ENCODE results near the gene EDAR.
A peak's percentile ranks its signal among the peaks of the same experiment; 100 is the strongest.

The EDAR gene

DNA sequence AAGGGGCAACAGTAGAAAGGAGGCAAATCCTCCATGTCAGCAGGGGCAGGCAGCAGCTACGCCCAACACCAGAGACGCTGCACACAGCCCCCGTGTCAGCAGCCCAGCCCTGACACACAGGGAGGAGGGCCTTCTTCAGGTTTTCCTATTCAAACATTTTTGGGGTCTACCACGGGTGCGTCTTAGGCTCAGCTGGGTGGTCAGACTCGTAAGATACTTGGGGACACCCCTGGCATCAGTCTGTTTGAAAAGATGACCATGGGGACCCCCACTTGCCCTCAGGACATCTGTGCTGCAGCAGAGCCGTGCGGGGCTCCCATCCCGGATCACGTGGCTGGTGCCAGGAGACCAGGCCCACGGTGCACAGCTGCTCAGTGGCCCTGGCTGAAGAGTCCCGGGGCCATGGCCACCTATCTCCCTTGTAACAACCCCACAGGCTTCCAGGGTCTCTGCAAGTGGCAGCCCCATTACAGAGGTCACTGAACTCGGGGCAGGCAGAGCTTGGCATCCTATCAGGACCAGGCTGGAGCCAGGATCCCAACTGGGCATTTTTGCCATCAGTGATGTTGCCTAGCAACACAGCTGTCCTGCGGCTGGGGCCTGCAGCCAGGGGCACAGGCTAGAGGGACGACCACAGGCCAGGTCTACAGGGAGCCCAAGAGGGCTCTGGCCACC, 82.5 kb downstream of the EDAR start:
- no peak for DNase-seq

DNA sequence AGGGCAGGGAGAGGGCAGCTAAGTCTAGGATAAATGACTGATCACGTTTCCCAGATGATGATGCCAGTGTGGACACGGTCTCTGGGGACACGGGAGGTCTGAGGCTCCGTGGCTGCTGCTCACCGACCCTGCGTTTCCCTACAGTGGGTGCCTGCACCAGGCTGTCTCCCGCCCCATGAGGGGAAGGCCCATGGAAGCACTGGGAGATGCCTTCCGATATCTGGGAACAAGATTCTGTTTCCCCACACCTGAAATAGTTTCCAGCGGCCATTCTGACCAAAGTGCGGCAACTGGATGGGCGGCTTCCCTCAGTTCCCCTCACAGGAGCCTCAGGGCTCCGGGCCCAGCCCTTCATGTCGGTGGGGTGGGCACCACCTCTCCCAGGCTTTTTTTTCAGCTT, 83.1 kb downstream of the EDAR start:
- no peak for DNase-seq

DNA sequence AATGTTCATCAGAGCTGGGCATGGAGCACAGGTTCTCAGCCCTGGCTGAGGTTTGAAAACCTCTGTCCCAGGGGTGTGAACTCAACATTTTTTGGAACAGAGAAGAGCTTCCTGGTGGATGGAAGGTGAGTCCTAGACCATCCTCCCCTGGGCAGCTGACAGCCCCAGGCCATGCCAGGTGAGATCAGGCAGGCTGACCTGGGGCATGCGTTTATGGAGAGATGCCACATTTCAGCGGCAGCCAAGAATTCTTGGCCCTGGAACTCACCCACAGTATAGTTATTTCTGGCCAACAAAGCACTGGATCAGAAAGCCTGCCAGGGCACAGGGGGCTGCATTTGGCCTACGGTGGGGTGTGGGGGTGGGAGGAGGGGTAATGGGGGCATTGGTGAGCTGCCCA, 83.8 kb downstream of the EDAR start:
- DNase-seq: no peak

DNA sequence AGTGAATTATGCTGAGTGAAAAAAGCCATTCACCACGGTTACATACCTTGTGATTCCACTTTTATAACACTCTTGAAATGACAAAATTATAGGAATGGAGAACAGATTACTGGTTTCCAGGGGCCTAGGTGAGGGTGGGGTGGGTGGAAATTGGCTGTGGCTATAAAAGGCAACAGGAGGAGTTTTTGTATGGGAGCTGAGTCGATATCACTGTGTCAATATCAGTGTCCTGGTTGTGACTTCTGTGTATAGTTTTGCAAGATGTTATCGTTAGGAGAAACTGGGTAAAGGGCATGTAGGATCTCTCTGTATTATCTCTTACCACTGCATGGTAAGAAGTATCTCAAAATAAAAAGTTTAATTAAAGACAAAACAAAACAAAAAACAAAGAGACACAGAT, 84.3 kb downstream of the EDAR start:
- DNase-seq: no peak

DNA sequence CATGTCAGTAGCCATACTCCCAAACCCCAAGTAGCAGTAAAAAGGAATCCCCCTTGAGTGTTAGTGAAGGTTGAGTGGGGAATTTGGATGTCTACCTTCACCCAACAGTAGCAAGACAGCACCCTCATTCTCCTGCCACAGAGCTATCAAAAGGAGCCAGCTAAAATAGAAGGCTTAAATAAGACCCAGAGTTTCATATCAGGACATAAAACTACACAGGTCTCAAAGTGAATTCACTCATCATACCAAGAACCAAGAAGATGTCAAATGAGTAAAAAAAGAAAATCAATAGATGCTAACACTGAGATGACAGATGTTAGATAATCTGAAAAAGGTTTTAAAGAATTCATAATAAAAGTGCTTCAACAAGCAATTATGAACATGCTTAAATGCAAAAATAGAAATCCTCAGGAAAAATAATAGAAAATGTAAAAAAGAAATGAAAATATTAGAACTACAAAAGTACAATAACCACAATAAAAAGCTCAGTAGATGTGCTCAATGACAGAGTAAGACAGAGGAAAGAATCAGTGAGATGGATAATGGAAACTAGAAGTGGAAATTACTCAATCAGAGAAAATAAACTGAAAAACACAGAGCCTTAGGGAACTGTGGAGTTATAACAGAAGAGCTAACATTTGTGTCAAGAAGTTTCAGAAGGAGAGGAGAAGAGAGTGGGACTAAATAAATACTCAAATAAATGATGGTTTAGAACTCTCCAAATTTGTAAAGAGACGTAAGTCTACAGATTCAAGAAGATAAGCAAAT, 90.5 kb downstream of the EDAR start:
- DNase-seq: no peak

DNA sequence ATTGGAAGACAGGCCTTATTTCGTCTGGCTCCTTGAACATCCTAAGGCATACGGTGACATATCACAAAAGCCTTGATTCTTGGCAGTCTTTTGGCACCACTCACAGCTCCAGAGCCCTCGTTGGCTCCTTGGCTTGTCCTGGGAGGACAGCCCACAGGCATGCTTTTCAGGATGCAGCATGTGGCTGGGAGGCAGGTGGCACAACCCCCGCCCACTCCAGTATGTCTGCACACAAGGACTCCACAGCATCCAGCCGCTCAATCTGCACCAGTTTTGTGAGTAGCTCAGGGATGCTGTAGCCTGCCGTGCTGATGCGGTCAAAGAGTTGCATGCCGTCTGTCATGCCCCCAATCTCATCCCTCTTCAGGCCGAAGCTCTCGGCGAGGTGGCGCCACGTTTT, 92.3 kb downstream of the EDAR start:
- DNase-seq: no peak

DNA sequence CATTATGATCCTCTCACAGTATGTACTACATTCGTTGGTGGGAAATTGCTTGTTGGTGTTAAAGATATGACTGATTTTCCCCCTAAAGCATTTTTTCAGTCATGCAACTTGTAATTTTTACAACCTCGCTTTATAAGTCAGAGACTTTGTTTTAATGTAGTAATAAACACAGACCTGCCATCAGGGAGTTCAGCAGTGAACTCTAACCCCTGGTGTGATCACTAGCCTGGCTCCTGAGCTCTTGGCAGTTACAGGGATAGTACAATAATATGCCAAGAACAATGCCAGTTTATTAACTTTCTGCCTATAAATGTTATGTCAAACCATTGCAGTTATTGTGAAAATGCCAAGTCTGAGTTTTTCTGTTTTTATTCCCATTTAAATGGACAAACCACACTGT, 93.8 kb downstream of the EDAR start:
- no peak for DNase-seq

DNA sequence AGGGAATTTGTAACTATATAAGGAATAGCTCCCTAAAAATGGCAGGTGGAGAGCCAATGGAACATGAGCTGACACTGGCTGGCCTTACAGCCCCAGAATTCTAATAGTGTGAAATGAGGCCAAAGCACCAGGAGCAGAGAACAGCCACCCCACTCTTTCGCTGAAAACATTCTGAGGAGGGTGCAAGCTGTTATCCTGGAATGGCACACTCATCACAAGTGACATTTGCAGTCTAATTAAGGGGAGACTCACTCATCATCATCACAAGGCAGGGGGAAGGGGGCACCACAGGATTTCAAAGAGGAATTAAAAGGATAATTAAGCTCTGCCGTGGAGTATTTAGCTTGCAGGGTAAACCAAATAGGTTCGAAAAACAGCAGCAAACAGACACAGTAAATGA, 94.3 kb downstream of the EDAR start:
- no peak for DNase-seq

DNA sequence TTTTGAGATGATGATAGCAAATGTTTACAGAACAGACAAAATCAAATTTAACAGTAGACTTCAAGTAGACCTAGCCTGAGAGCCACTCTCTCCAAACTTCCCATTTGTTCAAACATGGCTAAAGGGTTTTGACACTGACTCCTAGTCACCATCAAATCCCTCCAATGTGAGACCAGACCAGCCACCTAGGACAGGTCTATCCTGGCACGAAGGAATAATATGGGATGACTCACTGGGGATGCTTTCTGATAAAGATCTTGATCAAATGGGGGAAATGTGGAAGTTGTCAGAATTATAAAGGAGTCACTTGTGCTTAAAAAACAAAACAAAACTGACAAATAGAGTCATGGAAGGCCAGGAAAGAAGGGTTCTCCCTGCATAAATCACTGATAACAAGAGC, 95.7 kb downstream of the EDAR start:
- DNase-seq: no peak

DNA sequence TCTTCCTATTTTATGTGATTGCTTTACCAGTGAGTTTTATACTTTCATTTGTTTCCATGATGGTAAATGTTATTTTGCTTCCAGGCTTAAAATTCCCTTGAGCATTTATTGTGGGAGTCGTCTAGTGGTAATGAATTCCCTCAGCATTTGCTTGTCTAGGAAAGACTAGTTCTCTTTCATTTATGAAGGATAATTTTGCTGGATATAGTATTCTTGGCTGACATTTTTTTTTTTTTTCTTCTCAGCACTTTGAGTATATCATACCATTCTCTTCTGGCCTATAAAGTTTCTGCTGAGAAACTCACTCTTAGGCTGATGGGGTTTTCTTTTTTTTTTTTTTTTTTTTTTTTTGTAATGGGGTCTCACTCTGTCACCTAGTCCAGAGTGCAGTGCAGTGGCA, 99.1 kb downstream of the EDAR start:
- DNase-seq: no peak

DNA sequence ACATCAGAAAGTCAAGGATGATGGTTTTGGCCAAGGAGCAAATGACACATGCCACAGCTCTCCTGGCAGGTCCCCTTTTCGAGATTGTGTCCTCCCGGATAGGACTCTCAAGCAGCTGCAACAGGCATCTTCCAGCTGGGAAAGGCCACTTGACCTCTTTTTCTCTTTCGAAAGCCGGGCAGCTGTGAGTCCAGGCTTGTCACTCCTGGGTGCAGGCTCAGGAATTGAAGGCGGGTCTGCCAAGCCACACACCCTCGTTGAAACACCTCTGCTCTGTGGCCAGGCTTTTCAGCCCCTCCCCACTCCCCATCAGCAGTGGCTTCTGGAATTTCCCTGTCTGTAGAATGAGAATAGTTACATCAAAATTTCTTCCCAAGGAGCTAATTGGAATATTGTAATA, 104.4 kb downstream of the EDAR start:
- DNase-seq: no peak

DNA sequence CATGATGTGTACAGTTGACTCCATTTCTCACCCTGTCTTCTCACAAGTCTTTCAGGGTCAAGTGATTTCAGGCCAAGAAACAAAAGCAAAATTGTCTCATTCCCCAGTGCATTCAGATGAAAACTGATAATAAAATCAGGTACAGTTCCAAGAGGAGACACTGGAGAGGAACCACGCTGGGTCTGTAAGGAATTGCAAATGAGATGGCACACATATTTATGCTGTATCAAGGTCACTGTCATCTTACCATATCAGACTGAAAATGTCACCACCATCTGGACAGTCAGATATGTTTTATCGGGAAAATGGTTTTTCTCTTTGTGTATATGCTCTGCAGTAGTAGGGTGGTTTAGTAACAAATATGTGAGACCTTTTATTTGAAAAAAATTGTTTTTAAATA, 110.7 kb downstream of the EDAR start:
- no peak for DNase-seq

DNA sequence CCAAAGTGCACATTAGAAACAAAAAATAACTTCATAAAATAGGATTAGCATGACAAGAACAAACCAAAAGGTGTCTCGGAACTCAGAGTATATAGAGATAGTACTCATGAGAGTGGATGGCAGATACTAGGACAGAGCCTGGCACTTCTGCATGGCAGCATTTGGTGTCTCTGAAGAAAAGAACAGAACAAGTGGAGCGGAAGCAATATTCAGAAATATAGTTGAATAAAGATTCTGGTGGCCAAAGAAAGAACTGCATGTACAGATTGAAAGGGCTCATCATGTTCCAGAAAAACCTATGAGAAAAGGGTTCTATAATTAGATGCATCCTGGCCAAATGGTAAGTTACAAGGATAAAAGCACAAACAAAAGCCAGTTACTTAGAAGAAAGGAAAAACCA, 111.5 kb downstream of the EDAR start:
- peak; percentile 12 for DNase-seq

DNA sequence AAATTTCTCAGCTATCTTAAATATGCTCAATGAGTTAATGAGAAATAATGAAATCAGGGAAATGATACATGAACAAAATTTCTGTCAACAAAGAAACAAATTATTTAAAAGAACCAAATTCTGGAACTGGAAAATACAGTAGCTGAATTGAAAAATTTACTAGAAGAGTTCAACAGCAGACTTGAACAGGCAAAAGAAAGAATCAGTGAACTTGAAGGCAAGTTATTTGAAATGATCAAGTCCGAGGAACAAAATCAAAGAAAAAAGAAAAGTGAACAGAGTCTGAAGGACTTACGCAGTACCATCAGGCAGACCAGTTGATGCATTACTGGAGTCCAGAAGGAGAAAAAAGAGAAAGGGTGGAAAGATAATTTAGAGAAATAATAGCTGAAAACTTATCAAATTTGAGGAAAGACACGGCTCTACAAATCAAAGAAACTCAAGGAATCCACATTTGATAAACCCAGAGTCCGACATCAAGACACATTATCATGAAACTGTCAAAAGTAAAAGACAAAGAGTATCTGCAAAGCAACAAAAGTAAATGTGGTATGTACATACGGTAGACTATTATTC, 118.9 kb downstream of the EDAR start:
- DNase-seq: no peak

DNA sequence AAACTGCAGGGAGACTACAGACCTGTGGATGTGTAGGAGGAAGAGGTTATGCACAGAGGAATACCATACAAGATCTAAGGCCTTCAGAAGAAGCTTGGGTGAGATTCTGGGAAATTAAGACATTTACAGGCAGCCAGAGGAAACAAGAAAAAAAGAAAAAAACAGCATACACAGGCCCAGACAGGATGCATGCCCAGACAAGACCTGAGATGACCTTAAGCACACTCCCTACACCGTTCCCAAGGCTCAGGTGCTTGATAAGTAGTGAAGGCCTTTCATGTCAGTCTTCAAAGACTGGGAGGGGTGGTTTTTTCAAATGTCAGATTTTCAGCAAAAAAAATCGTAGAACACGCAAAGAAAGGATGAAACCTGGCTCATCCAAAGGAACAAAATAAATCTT, 119.5 kb downstream of the EDAR start:
- no peak for DNase-seq

DNA sequence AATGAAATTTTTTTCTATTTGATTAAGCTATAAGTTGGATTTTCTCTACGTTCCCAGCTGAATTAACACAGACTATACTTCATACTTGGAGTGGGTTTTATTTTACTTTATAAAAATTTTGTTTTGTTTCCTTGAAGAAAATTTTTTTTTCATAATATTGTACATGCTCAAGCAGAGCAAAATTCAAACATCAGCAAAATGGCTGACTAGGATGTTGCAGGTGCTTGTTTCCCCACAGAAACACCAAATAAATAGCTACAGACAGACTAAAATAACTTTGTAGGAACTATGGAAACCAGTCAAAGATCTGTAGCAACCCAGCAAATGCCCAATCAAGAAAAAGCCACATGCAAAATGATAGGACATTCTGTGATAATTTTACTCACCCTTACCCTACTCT, 120.1 kb downstream of the EDAR start:
- no peak for DNase-seq

DNA sequence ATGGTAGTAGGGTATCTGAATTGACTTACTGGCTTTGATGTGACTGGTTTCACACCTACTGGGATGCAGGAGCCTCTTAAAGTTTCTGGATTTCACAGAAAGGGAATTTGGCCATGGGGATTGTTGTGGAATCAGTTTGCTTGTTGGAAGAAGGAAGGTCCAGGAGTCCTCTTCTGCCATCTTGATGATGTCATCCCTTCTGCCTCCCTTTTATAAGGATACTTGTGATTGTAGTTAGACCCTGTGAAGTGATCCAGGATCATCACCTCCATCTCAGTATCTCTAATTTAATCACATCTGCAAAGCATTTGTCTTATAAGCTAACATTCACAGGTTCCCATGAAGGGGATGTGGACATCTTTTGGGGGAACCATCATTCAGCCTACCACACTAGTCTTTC, 123.0 kb downstream of the EDAR start:
- no peak for DNase-seq

DNA sequence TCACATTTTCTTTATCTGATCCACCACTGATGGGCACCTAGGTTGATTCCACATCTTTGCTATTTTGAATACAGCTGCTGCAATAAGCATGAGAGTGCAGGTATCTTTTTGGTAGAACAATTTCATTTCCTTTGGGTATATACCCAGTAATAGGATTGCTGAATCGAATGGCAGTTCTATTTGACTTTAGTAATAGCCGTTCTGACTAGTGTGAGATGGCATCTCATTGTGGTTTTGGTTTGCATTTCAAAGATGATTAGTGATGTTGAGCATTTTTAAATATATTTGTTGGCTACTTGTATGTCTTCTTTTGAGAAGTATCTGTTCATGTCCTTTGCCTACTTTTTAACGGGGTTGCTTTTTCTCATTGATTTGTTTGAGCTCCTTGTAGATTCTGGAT, 130.1 kb downstream of the EDAR start:
- no peak for DNase-seq

DNA sequence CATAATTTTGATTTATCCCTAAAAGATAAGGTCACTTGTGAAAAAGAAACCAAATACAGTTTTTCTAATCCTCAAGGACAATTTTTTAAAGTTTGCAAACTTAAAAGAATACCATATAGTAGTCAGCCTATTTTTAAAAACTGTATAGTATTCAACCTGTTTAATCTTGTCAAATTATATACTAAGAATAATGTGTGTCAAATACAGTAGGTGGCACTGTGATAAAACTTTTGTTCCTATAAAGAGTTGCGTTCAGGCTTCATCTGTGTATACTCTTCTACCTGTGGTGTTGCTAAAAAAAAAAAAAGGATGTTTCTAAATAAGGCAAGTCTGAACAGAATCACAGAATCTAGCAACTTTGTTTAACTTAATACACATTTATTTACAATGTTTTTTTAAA, 133.8 kb downstream of the EDAR start:
- DNase-seq: peak; percentile 59

DNA sequence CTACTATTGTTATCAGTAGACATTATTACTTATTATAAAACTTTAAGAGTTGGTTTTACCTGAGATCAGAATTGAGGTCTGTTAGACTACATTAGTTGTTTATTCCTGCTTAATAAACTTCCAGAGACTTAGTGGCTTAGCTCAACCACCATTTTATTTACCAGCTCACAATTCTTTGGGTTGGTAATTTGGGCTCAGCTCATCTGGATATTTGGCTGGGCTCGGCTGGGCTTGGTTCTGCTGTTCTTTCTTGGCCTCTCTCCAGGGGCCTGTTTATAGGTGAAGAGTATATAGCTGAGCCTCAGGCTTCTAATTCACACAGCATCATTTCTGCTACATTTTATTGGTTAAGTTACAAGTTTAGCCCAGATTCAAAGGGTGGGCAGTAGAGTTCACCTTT, 134.5 kb downstream of the EDAR start:
- DNase-seq: no peak

DNA sequence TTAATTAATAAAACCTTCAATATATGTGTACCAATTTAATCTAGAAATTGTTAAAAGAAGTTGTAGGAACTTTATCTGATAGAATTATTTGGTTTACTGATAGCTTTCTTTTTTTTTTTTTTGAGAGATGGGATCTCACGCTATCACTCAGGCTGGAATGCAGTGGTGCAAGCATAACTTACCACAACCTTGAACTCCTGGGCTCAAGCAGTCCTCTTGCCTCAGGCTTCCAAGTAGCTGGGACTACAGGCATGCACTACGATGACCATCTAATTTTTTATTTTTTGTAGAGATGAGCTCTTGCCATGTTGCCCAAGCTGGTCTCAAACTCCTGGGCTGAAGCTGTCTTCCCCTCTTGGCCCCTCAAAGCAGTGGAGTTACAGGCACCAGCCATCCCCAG, 135.6 kb downstream of the EDAR start:
- DNase-seq: no peak

DNA sequence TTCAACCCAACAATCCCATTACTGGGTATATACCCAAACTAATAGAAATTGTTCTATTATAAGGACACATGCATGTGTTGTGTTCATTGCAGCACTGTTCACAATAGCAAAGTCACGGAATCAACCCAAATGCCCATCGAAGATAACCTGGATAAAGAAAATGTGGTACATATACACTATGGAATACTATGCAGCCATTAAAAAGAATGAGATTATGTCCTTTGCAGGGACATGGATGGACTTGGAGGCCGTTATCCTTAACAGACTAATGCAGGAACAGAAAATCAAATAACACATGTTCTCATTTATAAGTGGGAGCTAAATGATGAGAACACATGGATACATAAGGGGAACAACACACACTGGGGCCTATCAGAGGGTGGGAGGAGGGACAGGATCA, 136.6 kb downstream of the EDAR start:
- DNase-seq: no peak

DNA sequence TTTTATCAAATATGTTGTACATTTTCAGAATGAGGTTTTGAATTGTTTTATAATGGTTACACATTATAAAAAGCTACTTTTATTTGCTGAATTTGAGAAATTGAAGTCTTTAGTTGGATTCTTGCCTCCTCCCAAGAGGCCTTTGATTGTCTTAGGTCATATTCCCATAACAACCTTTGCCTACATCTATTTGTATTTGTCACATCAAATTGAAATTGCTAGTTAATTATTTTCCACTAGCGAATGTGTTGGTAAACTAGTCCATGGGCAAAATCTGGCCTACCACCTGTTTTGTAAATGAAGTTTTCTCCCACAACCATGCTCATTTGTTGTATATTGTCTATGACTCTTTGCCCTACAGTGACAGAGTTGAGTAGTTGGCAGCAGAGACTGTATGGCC, 142.0 kb downstream of the EDAR start:
- DNase-seq: no peak

DNA sequence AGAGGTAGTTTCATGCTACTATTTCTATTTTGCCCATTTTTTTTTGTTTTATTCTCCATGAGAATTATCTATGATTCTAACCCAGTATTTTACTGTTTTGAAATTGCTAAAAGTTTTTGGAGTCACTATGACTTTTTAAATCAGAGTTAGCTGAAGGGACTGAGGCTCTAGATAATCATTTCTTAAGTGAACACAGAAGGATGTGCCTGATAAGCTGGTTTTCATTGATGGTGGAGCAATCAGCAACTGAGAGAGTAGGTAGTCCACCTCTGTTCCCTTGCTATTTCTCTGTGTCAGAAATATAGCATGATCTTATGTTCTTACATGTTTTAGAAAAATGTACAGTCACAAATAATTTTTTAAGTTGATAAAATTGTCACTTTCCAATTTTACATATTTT, 143.1 kb downstream of the EDAR start:
- no peak for DNase-seq

Data from NCI-H2171 treated with DMSO at 0.1 percent for 48 hours (cell line).